ES-I3 (cell line): ENCODE results near the gene DPP3.
"Not testable (repeated sequence)": the region's sequence is repeated elsewhere in the genome, so short reads cannot be mapped to it uniquely, and the experiment has no call there.

Experiments
- H3K36me3 ChIP-seq: 2 replicates; pipeline ENCODE4 v1.6.1; 2013; ENCODE audit warnings: mild to moderate bottlenecking, low read length, control low read depth, moderate library complexity; ENCODE audit not compliant: insufficient read depth
- H3K4me1 ChIP-seq: 2 replicates; pipeline ENCODE4 v1.6.1; 2013; ENCODE audit warnings: mild to moderate bottlenecking, control low read depth, low read length; ENCODE audit not compliant: insufficient read depth
- H3K9ac ChIP-seq: 2 replicates; pipeline ENCODE4 v1.6.1; 2013; ENCODE audit warnings: low read depth, mild to moderate bottlenecking, low read length, moderate library complexity
- H3K9me3 ChIP-seq: 2 replicates; pipeline ENCODE4 v1.6.1; 2013; ENCODE audit warnings: mild to moderate bottlenecking, low read length, moderate library complexity; ENCODE audit not compliant: control insufficient read depth, insufficient read depth

DPP3 gene

GRCh38 chr11:66480117-66480938 lies at the start of gene DPP3:
Gene DPP3 (plus strand): TSS chr11:66480434. CDS start chr11:66482201, 1,767 bp downstream.
- Histone ChIP-seq H3K36me3 (no peaks in the 10 kb centered on the region), H3K9ac (peak within 1 kb of the TSS; percentile 80)

GRCh38 chr11:66431287-66431686 lies 48.9 kb upstream of the DPP3 start:
- not testable (repeated sequence) for H3K4me1 ChIP-seq, H3K9me3 ChIP-seq, H3K9ac ChIP-seq
- peaks cover 10% of the 10 kb centered on the region; the same call in 1 of the 2 replicates for H3K36me3 ChIP-seq

More at GRCh38 chr11:66480117-66480938, at the start of gene DPP3:
- Histone ChIP-seq H3K4me1 (peaks cover 6% of the 10 kb centered on the region; the same call in 1 of the 2 replicates), H3K9me3 (no peaks in the 10 kb centered on the region)

GRCh38 chr11:66431871-66432329 lies 48.3 kb upstream of the DPP3 start:
- H3K9ac ChIP-seq, H3K9me3 ChIP-seq, H3K4me1 ChIP-seq: not testable (repeated sequence)
- H3K36me3 ChIP-seq = peaks cover 10% of the 10 kb centered on the region; the same call in 1 of the 2 replicates

- H3K4me1 ChIP-seq = no peaks in the 10 kb centered on the region
- H3K9me3 ChIP-seq = no peaks in the 10 kb centered on the region
- H3K36me3 ChIP-seq = peaks cover 10% of the 10 kb centered on the region; the same call in 1 of the 2 replicates
- no peak overlapping the region for H3K9ac ChIP-seq
These were observed 47.6 kb upstream of the DPP3 start for GRCh38 chr11:66432597-66432996.

- Histone ChIP-seq H3K36me3 (peaks cover 10% of the 10 kb centered on the region; the same call in 1 of the 2 replicates), H3K9me3 (peaks cover 3% of the 10 kb centered on the region; the same call in 1 of the 2 replicates), H3K9ac (peak overlapping the region; percentile 84), H3K4me1 (no peaks in the 10 kb centered on the region)
These were observed 42.2 kb upstream of the DPP3 start for GRCh38 chr11:66437979-66438503.

GRCh38 chr11:66438504-66439466 lies 41.4 kb upstream of the DPP3 start, which contains the start of gene MRPL11:
Gene MRPL11 (minus strand): TSS chr11:66438848. CDS start chr11:66438754, 94 bp downstream.
- no peaks in the 10 kb centered on the region for H3K4me1 ChIP-seq

GRCh38 chr11:66440101-66440939 lies 39.9 kb upstream of the DPP3 start:
- H3K9ac ChIP-seq, H3K9me3 ChIP-seq, H3K4me1 ChIP-seq, H3K36me3 ChIP-seq: not testable (repeated sequence)

More at GRCh38 chr11:66438504-66439466, 41.4 kb upstream of the DPP3 start, which contains the start of gene MRPL11:
- H3K36me3 ChIP-seq = peaks cover 10% of the 10 kb centered on the region; the same call in 1 of the 2 replicates
- peaks cover 7% of the 10 kb centered on the region for H3K9me3 ChIP-seq
- H3K9ac ChIP-seq = peak within 1 kb of the TSS; percentile 84

- H3K36me3 ChIP-seq, H3K9ac ChIP-seq, H3K4me1 ChIP-seq, H3K9me3 ChIP-seq: not testable (repeated sequence)
These were observed 39.3 kb upstream of the DPP3 start for GRCh38 chr11:66440940-66441282.

GRCh38 chr11:66443602-66444001 lies 36.6 kb upstream of the DPP3 start:
- H3K4me1 ChIP-seq = no peaks in the 10 kb centered on the region
- H3K9me3 ChIP-seq = peaks cover 7% of the 10 kb centered on the region
- H3K9ac ChIP-seq = no peak overlapping the region

GRCh38 chr11:66447012-66447411 lies 33.2 kb upstream of the DPP3 start:
- Histone ChIP-seq H3K36me3 (no peaks in the 10 kb centered on the region), H3K9me3 (peaks cover 7% of the 10 kb centered on the region), H3K4me1 (no peaks in the 10 kb centered on the region), H3K9ac (no peak overlapping the region)

More at GRCh38 chr11:66443602-66444001, 36.6 kb upstream of the DPP3 start:
- H3K36me3 ChIP-seq = no peaks in the 10 kb centered on the region

- H3K4me1 ChIP-seq = no peaks in the 10 kb centered on the region
- peaks cover under 1% of the 10 kb centered on the region for H3K9me3 ChIP-seq
- no peak overlapping the region for H3K9ac ChIP-seq
- no peaks in the 10 kb centered on the region for H3K36me3 ChIP-seq
These were observed 31.7 kb upstream of the DPP3 start for GRCh38 chr11:66448523-66448922.

GRCh38 chr11:66450560-66450959 lies 29.7 kb upstream of the DPP3 start:
- Histone ChIP-seq H3K36me3 (no peaks in the 10 kb centered on the region), H3K9me3 (no peaks in the 10 kb centered on the region), H3K4me1 (no peaks in the 10 kb centered on the region), H3K9ac (no peak overlapping the region)

- H3K4me1 ChIP-seq = no peaks in the 10 kb centered on the region
- H3K9ac ChIP-seq = no peak overlapping the region
- H3K36me3 ChIP-seq = no peaks in the 10 kb centered on the region
- H3K9me3 ChIP-seq = no peaks in the 10 kb centered on the region
These were observed 28.6 kb upstream of the DPP3 start for GRCh38 chr11:66451663-66452062.
